Right lobe of liver (tissue), 4 donors: ENCODE data around the gene EDA.

ENCODE experiments used
- CTCF ChIP-seq, 4 donors: fragments of 200-600 bp in 3 of 4; fragments of 450-650 bp in 1 of 4; IDR thresholded peaks; one replicate each; pipeline versions ENCODE4 v1.5.1 to v1.8.0; 2016 to 2022; ENCODE audit warnings: antibody characterized with exemption in 4 of 4, mild to moderate bottlenecking in 2 of 4
- POLR2A ChIP-seq: fragments of 450-650 bp; IDR thresholded peaks from one replicate; pipeline ENCODE4 v1.6.1; 2017; ENCODE audit warnings: antibody characterized with exemption, mild to moderate bottlenecking
- donor health status: DM: no; HTN: no; CAD: no.
- donor health status: DM: no; HTN: no; CAD: no.
- donor health status: DM: no; HTN: yes; CAD: no.

GRCh38 chrX:70038951-70039350 lies 423.0 kb downstream of the EDA start:
- TF ChIP-seq CTCF (IDR thresholded peaks at IDR 0.05) (no peak), POLR2A (no peak)
